Small intestine (tissue), 7 donors: Measurements from ENCODE around the gene MLYCD. TPM values are rescaled to one million over a fixed set of nuclear protein-coding genes. Genes with fewer than 3 reads are reported as not detected.
A peak's percentile ranks its signal among the peaks of the same experiment; 100 is the strongest.
"Not testable (repeated sequence)": the region's sequence is repeated elsewhere in the genome, so short reads cannot be mapped to it uniquely, and the experiment has no call there.

Source experiments
- DNase-seq, 2 donors: peaks; one replicate each; pipeline versions ENCODE4 v3.0.0 to v3.0.0-alpha.2; 2013
- FAIRE-seq: peaks from 2 replicates; lab custom pipeline; 2012; peaks lifted over from hg19 to GRCh38; lab: Jason Lieb, UNC
- H3K27ac ChIP-seq, 3 donors: one replicate each; pipeline ENCODE4 v1.5.1; 2013; ENCODE audit warnings: low read length in 2 of 3, mild to moderate bottlenecking in 2 of 3, control low read depth in 1 of 3, inconsistent platforms in 1 of 3, low read depth in 1 of 3, moderate library complexity in 1 of 3
- H3K27me3 ChIP-seq, 3 donors: one replicate each; pipeline ENCODE4 v1.6.1; 2013; ENCODE audit warnings: low read length in 3 of 3, inconsistent platforms in 1 of 3; ENCODE audit not compliant: control insufficient read depth in 3 of 3, insufficient read depth in 3 of 3
- H3K36me3 ChIP-seq, 3 donors: one replicate each; pipeline ENCODE4 v1.6.1; 2013; ENCODE audit warnings: low read length in 3 of 3, inconsistent platforms in 1 of 3, low read depth in 1 of 3, mild to moderate bottlenecking in 1 of 3, moderate library complexity in 1 of 3; ENCODE audit not compliant: control insufficient read depth in 3 of 3, insufficient read depth in 2 of 3
- H3K4me1 ChIP-seq, 3 donors: one replicate each; pipeline ENCODE4 v1.6.1; 2013; ENCODE audit warnings: low read length in 2 of 3, inconsistent platforms in 1 of 3, low read depth in 1 of 3, mild to moderate bottlenecking in 1 of 3, moderate library complexity in 1 of 3; ENCODE audit not compliant: control insufficient read depth in 3 of 3, insufficient read depth in 2 of 3
- H3K4me3 ChIP-seq, 3 donors: one replicate each; pipeline ENCODE4 v1.5.1; 2013; ENCODE audit warnings: low read length in 3 of 3, control low read depth in 1 of 3, inconsistent platforms in 1 of 3, low read depth in 1 of 3, mild to moderate bottlenecking in 1 of 3, moderate library complexity in 1 of 3
- H3K9me3 ChIP-seq, 2 donors: one replicate each; pipeline ENCODE4 v1.6.1; 2013; ENCODE audit warnings: low read depth in 1 of 2, low read length in 1 of 2; ENCODE audit not compliant: control insufficient read depth in 2 of 2, insufficient read depth in 1 of 2
- WGBS, 3 donors: extraction: QIAGEN DNeasy Blood & Tissue Kit; methylation state at CpG; one replicate each; pipeline ENCODE4 v1.1.7; 2013; 5-methylcytosine and 5-hydroxymethylcytosine counted together
- polyA plus RNA-seq, 4 donors: library from polyadenylated mRNA; stranded (reverse) in 3 of 4; unstranded in 1 of 4; fragments of 200-250 nt in 3 of 4; fragments of 120-200 nt in 1 of 4; gene quantifications; one replicate each; pipeline versions ENCODE4 v1.2.1 to v1.2.3, GENCODE V29; 2013
- donor health status: healthy with polysubstance abuse.
- donor health status: control.
- donor health status: control.
- donor health status: Bipolar disorder and iron deficiency.
- donor health status: healthy.

Gene MLYCD
- polyA plus RNA-seq, 4 donors: 2.2 to 5.3 (median 3.4) TPM

DNA sequence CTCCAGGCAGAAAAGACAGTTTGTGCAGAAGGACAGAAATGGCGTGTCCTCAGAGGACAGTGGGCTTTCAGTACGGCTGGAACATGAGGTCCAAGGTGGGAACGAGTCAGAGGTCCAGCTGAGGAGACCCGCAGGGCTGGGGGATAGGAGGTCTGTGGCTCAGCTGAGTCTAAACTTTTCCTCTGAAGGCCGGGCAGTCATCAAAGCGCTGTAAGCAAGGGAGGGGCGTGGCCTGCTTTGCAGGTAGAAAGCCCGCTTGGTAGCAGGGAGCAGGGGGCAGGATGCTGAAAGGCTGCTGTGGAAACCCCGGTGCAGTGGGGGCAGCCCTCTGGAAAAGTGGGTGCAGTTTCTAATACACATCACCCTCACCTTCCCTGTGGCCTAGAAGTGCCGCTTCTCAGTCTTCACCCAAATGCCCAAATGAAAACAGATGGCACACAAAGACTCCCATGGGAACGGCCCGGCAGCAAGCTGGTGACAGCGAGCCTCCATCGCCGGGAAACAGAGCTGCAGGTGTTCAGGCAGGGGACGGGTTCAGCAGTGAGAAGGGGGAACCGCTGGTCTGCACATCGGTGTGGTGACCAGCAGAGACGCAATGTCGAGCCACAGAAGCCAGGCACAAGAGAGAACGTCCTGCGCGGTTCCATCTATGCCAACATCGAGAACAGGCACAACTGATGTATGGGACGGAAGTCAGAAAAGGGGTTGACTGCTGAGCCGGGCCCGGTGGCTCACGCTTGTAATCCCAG is 41.9 kb downstream of the MLYCD start:
- Histone ChIP-seq H3K9me3 (no peaks in the 10 kb centered on the region), H3K27me3 (no peaks in the 10 kb centered on the region), H3K4me1 (no peaks in the 10 kb centered on the region), H3K4me3 (no peak overlapping the region), H3K36me3 (no peaks in the 10 kb centered on the region), H3K27ac (no peak overlapping the region)
- DNase-seq: no peak
- 64 to 74% (median 74%) methylated on average over 28 of the region's 28 CpGs for WGBS, 3 donors
- no peak for FAIRE-seq

GRCh38 chr16:83941546-83941945 is 42.6 kb downstream of the MLYCD start:
- FAIRE-seq: not testable (repeated sequence)
- 92 to 95% (median 94%) methylated on average over 9 of the region's 9 CpGs for WGBS, 3 donors

GRCh38 chr16:83942074-83942473 is 43.2 kb downstream of the MLYCD start:
- DNase-seq (no peak), FAIRE-seq (no peak)
- Histone ChIP-seq H3K36me3 (no peaks in the 10 kb centered on the region), H3K4me1 (no peaks in the 10 kb centered on the region), H3K27me3 (no peaks in the 10 kb centered on the region), H3K4me3 (no peak overlapping the region), H3K9me3 (no peaks in the 10 kb centered on the region), H3K27ac (no peak overlapping the region)
- WGBS, 3 donors: 80 to 86% (median 82%) methylated on average over 14 of the region's 14 CpGs

More at GRCh38 chr16:83941546-83941945, 42.6 kb downstream of the MLYCD start:
- H3K9me3 ChIP-seq, H3K4me3 ChIP-seq, H3K27ac ChIP-seq, H3K36me3 ChIP-seq, H3K27me3 ChIP-seq, H3K4me1 ChIP-seq, DNase-seq: not testable (repeated sequence)

DNA sequence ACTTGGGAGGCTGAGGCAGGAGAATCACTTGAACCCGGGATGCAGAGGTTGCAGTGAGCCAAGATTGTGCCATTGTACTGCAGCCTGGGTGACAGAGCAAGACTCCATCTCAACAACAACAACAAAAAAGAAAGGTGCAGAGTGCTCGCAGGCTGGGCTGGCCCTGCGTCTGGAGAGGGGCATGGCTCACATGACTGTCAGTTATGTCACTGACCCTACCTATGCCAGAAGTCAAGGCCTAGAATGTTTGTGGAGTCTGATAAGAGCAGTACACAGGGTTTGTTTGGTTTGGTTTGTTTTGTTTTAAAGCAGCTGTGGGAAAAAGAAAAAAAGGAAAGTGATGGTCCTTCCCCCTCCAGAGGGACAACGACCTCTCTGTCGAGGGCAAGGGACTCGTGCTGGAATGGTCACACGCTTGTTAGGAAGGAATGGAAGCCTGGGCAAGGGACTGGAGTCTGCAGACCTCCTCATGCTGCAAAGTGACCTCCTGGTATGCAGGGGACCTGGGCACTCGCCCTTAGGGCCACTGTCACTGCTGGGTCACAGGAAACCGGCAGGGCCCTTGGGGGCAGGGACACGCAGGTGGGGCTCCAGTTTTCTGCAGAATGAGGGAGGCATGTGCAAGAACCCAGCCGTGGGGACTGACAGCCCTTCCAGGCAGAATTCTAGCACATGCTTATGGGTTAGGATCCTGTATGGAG is 44.0 kb downstream of the MLYCD start:
- 56 to 68% (median 66%) methylated on average over 11 of the region's 11 CpGs for WGBS, 3 donors
- H3K4me1 ChIP-seq: no peaks in the 10 kb centered on the region
- FAIRE-seq (no peak), DNase-seq (no peak)
- no peaks in the 10 kb centered on the region for H3K27me3 ChIP-seq
- H3K36me3 ChIP-seq: no peaks in the 10 kb centered on the region
- H3K4me3 ChIP-seq: no peak overlapping the region
- no peaks in the 10 kb centered on the region for H3K9me3 ChIP-seq
- H3K27ac ChIP-seq: no peak overlapping the region

GRCh38 chr16:83943516-83944050 is 44.7 kb downstream of the MLYCD start:
- H3K27ac ChIP-seq: no peak overlapping the region
- H3K36me3 ChIP-seq: no peaks in the 10 kb centered on the region
- DNase-seq: no peak
- no peaks in the 10 kb centered on the region for H3K27me3 ChIP-seq
- FAIRE-seq: no peak
- WGBS, 3 donors: 86 to 89% (median 87%) methylated on average over 10 of the region's 10 CpGs
- H3K9me3 ChIP-seq: peaks cover 0 to under 1% of the 10 kb centered on the region in 2 donors
- no peak overlapping the region for H3K4me3 ChIP-seq
- peaks cover 0 to under 1% (median 0%) of the 10 kb centered on the region in 3 donors for H3K4me1 ChIP-seq

DNA sequence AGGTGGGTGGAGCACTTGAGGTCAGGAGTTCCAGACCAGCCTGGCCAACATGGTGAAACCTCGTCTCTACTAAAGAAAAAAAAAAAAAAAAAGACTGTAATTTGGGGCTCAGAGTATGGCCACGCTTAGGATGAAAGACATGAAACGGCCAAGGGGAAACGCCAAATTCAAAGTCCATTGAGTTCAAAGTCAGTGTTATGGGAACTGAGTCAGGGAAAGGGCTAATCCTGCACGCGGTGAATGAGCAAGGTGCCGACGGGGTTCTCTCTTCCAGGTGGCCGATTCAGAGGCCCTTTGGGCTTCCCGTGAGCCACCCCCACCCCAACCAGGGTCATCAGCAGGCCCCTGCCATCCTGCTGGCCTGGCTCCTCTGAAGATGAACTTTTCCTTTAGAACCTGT is 46.7 kb downstream of the MLYCD start:
- Histone ChIP-seq H3K27me3 (no peaks in the 10 kb centered on the region), H3K36me3 (peaks cover 0 to 3% (median 0%) of the 10 kb centered on the region in 3 donors), H3K9me3 (peaks cover 0 to 3% of the 10 kb centered on the region in 2 donors), H3K27ac (no peak overlapping the region), H3K4me3 (no peak overlapping the region), H3K4me1 (peaks cover 0 to 11% (median 4%) of the 10 kb centered on the region in 3 donors)
- DNase-seq (peak in 1 of 2 donors; percentile 55), FAIRE-seq (no peak)
- WGBS, 3 donors: 40 to 77% (median 50%) methylated on average over 10 of the region's 10 CpGs

DNA sequence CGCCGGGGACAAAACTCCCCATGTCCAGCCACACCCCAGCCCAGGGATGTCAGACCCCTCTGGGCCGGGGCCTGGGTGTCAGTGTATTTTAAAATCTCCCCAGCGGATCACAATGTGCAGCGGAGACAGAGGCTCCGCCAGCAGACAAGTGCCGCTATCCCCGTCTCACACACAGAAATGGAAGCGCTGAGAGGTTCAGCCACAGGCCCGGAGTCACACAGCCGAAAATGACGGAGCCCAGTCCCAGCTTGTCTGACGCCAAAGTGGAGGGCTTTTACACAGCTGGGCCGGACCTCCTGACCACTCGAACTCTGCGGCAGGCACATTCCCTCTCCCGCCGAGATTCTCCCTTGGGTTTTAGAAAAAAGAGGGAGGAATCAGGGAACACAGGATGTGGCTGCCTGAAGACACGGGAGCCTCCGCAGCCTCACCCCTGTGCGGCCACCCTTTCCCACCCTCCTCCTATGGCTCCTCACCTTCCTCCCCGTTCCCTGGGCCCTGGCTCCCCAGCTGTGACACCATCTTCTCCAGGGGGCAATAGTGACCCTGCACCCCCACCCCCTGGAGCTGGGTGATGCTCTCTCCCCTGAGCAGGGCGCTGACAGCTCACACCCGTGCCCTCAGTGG is 47.4 kb downstream of the MLYCD start:
- peaks cover 0 to 3% (median 0%) of the 10 kb centered on the region in 3 donors for H3K36me3 ChIP-seq
- no peaks in the 10 kb centered on the region for H3K27me3 ChIP-seq
- no peak overlapping the region for H3K27ac ChIP-seq
- WGBS, 3 donors: 81 to 93% (median 88%) methylated on average over 24 of the region's 24 CpGs
- H3K4me1 ChIP-seq: peaks cover 0 to 11% (median 4%) of the 10 kb centered on the region in 3 donors
- DNase-seq (no peak), FAIRE-seq (no peak)
- H3K9me3 ChIP-seq: peaks cover 0 to 3% of the 10 kb centered on the region in 2 donors
- H3K4me3 ChIP-seq: no peak overlapping the region
